ENCODE results near the gene COIL. TPM values are rescaled to one million over a fixed set of nuclear protein-coding genes. Genes with fewer than 3 reads are reported as not detected.

The COIL gene
- polyA plus RNA-seq, 5 donors = 26.2 to 35.4 (median 30.9) TPM

DNA sequence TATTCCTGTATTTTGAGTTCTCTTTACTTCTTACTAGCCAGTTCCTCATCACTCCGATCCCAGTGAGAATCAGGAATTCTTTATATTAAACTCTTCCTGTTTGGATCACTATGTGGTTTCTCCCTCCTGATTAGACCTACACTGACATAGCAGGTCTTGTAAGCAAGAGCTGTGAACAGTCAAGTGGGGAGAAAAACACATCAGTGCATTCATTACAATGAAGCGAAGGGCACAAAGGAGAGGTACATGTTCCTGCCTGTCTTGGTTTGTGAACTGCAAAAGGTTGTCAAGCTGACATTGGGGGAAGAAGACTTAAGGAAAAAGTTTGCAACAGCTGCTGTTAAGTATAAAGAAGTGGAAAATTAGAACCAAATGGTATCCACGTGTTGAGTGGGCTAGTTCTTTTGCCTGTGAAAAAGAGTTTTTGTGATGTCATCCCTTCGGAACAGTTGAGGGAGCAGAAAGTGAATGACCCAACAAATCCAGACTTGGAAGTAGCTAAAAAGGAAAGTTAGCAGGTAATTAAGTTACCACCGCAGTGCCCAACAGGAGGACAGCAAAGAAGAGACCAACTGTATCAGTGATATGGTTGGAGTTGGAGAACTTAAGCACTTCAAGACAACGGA lies 24.0 kb downstream of the COIL start:
- no peak for DNase-seq

DNA sequence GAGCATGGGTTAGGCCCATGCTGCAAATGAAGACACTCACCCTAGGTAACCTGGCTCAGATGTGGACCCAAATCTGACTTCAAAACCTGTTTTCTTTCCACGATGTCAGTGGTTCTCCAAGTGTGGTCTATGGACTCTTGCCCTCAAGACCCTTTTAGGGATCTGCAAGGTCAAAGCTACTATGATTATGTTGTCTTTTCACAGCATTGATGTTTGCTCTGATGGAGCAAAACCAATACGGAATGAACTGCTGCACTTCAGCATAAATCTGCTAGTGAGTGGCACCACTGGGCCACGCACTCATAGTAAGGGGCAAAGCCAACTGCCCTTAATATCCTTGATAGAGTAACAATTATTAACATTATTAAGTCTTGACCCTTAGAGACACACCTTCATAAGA lies 25.4 kb downstream of the COIL start:
- DNase-seq = no peak

DNA sequence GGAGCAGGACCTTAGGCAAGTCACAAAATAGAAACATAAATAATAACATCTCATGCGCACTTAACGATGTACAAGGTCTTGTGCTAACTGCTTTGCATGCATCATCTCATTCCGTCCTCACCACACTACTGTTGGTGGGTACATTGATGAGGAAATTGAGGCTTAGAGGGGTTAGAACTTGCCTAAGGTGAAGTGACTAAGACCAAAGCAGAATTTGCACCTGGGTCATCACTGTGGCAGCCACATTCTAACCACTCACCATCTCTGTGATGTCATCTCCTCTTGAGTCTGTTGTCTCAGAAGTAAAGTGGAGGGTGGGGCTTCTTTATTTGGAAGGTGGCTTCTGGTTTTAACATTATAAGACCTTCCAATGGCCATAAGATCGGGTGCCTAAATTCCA lies 26.6 kb downstream of the COIL start:
- DNase-seq = no peak

DNA sequence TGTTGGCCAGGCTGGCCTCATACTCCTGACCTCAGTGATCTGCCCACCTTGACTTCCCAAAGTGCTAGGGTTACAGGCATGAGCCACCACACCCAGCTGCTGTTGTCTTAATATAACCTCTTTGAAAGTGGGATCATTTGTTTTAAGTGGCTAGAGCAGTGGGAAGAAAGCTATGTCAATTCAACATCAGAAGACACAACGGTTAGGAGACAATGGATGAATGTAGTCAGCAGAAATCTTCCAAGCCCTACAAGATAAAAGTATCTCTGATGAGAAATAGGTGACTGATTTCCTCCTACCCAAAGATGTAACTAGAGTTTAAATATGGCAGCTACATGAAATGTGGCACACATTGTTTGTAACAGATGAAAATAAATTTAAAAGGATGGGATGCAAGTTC lies 27.0 kb downstream of the COIL start:
- DNase-seq = no peak

DNA sequence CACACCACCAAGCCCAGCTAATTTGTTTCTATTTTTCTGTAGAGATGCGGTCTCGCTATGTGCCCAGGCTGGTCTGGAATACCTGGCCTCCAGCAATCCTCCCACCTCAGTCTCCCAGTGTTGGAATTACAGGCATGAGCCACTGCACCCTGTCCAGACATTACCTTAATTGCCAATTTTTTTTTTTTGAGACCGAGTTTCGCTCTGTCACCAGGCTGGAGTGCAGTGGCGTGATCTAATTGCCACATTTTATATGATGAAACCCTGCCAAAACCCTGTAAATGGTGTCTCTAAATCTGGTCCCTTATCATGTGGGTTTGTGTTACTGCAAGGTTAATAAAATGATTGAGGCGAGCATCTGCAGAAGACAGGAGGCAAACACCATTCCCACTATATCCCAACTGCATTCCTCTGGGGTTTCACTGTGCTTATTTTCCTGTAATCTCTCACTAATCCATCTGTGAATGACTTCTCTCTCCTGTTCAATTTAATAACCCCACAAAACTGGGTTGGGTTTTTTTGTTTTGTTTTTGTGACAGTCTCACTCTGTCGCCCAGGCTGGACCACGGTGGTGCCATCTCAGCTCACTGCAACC lies 27.6 kb downstream of the COIL start:
- DNase-seq = no peak

DNA sequence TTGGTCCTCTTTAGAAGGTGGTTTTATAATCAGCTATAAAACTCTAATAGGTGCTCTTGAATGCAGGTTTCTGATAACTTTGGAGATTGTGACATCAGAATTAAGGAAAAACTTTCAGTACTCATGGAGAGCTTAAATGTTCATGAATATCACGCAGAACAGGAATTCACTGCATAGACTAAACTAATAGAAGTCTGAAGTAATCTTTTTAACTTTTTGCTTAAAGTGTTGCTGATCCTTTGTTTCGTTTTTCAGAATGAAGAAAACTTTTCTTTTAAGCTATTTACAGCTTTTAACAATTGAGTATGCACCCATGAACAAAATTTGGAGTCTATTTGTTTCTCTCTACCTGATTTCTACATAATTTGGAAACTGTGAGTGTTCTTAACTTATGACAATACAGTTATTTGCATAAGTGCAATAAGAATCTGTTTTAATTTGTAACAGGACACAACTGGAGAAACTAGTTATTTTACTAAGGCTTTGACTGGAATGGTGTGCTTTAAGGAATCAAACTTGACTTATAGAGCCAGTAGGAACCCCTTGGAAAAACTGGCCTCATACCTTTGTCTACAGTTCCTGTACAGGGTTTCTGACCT lies 30.0 kb downstream of the COIL start:
- DNase-seq = no peak

DNA sequence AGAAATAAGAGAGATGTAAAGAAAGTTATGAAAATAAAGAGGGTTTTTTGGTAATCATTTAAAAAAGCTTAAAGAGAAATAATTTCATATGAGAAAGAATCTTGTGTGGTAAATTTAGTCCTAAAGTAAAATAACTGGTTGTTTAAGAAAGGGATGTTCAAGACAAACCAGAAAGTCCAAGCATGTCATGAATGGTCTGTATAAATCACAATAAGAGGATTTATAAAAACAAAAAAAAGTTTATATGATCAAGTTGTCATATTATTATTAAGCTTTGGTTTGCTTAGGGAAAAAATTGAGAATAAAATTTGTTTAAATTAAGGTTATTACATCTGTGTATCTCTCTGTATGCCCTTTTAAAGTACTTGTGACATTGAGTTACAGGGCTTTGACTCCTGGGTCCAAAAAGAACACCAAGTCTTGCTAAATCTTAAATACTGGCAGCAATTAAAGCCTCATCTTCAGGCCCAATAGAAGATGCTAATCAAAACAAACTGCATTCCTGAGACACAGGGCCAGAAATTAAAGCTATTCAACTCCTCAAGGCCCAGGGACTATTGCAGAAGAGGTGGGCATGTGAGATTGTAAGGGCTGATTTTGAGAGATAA lies 31.4 kb downstream of the COIL start:
- DNase-seq = no peak

DNA sequence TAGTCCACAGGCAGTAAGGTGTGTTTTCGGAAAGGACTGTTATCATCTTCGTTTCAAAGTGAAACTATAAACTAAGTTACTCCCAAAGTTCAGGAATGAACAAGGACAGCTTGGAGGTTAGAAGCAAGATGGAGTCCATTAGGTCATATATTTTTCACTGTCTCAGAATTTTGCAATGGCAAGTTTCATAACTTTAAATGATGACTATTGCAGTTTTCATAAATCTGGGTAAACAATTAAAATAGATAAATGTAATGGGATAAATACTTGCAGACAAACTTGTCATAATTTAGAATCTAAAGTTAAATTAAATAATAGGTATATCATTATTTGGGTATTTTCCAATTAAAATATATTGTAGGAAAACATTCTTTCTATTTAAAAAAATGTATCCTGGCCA lies 32.3 kb downstream of the COIL start:
- no peak for DNase-seq

DNA sequence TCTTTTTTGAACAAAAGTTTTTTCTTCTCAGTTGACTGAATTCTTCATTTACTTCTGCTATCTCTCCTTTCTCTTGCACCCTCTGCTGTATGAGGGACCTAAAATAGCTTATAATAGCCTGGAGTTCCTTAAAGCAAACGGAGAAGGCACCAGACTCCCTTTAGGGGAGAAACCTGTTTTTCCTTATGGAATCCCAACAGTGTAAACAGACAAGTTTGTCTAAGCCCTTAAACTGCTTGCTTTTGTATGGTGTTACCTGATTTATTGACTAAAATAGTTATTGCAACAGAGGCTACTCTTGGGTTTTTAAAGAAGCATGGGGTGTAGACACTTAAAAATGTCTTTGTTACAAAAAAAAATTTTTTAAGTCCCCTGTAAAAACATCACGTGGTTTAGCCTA lies 34.1 kb downstream of the COIL start:
- no peak for DNase-seq

DNA sequence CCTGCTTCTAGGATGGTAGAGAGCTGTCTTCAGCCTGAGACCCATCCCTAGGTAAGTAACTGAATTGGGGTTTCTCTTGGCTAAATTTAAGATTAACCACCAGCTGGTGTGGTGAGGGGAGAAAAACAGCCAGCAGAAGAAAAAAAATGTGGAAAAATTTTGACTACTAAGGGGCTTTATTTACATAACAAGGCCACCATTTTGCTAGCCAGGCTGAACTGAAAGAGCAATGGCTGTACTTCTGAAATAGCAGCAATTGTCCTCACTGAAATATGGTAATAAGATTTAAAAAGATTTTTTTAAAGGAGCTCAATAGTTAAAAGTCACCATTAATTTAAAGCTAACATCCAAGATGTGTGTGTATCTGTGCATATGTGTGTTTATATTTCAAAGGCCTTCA lies 34.6 kb downstream of the COIL start:
- DNase-seq = no peak

DNA sequence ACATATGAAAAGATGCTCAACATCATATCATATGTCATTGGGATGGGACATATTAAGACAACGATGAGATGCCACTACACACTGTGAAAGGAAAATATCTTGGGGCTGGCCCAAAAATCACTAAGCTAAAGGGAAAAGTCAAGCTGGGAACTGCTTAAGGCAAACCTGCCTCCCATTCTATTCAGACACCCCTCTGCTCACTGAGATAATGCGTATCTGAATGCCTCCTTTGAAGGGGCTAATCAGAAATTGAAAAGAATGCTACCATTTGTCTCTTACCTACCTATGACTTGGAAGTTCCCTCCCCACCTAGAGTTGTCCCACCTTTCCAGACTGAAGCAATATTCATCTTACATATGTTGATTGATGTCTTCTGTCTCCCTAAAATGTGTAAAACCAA lies 35.8 kb downstream of the COIL start:
- no peak for DNase-seq

DNA sequence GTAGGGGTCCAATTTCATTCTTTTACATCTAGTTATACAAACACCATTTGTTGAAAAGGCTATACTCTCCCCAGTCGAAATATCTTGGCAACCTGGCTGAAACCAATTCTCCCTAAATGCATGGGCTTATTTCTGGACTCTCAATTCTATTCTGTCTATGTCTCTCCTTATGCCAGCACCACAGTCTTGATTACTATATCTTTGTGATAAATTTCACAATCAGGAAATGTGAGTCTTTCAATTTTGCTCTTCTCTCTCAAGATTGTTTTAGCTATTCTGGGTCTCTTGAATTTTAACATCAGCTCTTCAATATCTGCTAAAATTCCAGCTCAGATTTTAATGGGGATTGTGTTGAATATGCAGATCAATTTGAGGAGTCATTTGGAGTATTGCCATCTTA lies 41.1 kb downstream of the COIL start:
- DNase-seq = no peak

DNA sequence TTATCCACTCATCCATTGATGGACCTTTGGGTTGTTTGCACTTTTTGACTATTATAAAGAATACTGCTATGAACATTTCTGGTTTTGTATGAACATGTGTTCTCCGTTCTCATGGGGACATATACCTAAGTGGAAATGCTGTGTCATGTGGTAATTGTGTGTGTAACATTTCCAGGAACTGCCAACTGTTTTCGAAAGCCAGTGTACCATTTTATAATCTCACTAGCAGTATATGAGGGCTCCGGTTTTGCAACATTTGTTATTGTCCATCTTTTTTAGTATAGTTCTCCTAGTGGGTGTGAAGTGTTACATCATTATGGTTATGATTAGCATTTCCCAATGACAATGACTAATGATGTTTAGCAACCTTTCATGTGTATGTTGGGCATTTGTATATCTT lies 41.9 kb downstream of the COIL start:
- DNase-seq = no peak

DNA sequence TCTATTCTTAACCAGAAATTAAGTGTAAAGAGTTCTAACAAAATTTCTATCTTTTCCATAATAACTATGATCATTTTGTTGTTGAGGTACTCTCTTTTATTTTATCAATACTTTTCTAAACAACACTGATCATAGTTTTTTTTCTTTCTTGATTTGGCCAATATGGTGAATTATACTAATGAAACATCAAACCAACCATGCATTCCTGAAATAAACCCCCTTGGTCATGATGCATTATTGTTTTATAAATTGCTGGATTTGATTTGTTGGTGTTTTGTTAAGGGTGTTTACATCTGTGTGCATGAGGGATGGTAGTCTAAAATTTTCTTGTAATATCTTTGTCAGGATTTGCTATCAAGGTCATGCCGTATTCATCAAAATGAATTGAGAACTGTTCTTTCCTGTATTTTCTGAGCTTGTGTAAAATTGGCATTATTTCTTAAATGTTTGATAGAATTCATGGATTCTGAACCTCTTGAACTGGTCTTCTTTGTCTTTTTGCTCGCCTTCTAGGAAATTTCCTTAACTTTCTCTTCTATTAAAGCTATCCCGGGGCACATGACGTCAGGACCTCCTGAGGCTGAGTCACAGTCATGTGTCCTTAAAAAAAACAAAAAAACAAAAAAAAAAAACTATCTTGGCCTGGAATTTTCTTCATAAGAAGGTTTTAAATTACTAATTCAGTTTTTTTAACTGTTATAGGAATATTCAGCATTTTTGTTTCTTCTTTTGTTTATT lies 43.1 kb downstream of the COIL start:
- DNase-seq = no peak

DNA sequence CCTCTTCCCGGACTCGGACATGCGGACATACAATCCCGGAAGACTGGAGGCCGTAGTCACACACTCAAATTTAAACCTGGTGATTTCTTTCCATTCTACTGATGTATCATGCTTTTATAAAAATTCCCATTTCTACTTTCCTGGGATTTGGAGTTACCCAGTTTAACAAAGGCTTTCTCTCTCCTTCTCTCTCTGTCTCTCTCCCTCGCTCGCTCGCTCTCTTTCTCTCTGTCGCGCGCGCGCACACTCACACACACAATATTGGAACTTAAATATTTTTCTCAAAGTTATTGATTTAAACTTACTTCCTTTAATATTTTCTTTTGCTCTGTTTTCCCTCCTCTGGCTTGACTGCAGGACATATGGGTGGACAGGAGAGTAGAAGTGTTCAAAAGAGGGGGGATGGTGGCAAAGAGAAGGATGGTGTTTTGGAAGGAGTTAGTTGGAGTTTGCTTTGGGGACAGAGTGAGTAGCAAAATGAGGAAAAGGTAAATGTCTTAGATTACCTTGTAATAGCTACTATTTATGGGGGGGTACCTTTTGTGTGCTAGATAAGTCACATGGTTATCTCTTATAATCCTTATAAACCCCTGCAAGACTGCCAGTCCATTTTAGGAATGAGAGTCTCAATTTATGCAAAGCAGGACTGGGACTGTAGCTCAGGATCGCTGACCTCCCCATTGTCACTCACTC lies 46.1 kb downstream of the COIL start:
- DNase-seq = no peak

DNA sequence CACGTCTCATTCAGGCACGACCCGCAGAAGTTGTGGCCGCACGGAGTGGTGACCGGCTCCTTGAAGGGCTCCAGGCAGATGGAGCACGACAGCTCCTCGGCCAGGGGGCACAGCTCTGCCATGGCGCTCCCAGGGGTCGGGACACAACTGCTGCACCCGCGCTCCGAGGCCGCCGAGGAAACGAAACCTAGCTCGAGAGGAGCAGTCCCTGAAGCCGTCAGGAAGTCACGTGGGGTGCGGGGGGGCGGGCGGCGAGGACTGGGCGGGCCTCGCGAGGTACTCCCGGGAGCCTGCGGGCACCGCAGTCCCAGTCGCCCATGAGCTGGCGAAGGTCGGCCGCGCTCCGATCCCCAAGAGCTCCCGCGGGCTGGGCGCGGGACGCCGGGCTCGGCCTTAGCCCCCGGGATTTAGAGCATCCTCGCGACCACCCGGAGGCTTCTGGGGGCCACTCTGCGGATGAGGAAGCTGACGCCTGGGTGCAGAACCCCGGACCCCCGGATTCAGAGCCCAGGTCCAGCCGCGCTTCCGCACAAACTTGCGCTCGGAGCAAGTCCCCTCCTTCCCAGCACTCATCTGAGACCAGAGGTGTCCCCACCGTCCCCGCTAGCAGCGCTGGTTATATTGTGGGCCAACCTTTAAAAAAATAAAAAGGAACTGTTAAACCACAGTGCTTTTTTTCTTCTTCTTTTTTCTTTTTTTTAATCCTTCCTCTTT lies 46.8 kb downstream of the COIL start, which contains the start of gene TRIM25:
TSS of gene TRIM25 (minus strand) at position 183 of the 714 bp plus-strand sequence. CDS start at position 122, 61 bp downstream.
- DNase-seq = peak; percentile 91 to 95

DNA sequence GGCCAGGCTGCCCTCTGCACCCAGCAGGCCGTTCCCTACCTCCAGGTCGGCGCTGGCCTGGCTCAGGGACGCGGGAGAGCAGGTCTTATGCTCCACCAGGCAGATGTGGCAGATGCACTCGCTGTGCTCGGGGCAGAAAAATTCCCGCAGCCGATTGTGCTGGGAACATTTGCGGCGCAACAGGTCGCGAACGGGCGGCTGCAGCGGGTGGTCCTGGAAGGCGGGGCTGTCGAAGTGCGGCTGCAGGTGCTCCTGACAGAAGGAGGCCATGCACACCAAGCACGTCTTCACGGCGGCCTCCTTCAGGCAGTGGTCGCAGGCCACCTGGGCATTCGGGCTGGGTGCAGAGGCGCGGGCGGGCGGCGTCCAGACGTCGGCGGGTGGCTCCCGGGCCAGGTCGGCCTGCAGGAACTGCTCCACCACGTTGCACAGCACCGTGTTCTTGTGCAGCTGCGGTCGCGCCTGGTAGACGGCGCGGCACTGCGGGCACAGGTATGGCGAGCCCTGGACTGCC lies 47.4 kb downstream of the COIL start:
- DNase-seq = no peak

DNA sequence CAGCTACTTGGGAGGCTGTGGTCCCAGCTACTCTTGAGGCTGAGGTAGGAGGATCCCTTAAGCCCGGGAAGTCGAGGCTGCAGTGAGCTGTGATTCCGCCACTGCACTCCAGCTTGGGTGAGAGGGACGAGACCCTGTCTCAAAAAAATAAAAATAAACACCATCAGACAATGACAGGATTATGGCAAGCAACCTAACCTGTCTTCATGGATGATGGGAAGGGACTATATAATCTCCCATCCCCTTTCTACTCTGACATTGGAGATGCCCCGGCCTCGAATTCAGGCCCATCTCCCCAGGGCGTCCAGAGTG lies 47.9 kb downstream of the COIL start:
- no peak for DNase-seq

DNA sequence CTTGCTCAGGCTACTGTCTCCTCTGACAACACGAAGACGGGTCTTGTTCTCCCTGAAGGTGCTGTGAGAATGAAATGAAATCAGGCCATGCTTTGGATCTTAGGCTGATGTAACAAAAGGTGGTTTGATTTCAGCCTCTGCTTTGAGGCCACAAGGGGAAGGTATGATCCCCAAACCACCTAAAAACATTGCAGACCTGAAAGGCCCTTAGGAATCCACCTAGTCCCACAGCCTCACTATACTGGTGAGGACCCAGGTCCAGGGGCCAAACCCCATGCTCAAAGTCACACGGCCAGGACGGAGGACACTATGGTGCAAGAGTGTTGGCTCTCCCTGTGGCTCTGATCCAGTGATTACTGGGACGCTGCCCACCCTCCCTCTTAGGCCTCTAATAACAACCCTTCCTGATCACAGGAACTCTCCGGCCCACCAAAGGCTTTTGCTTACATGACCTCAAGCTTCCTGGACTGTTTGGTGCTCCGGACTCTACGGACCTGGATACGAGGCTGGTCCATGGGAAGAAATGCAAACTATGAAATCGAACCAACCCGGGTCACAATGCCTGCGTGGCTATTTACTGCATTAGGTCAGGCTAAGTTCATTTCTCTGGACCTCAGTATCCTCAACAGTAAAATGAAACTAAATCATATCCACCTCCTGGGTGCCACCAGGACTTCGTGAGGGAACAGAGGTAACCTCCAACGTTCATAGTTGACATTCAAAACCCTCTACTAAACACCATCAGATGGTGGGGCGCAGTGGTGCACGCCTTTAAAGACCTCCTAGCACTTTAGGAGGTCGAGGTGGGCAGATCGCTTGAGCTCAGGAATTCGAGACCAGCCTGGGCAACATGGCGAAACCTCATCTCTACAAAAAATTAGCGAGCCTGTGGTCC lies 48.5 kb downstream of the COIL start:
- no peak for DNase-seq

Data from right lung (tissue), 5 donors.